NT2/D1 (cell line): ENCODE data around the gene GPS1.

ENCODE experiments used
- SUZ12 ChIP-seq: IDR thresholded peaks from 2 replicates; pipeline ENCODE4 v1.6.1; 2011; ENCODE audit not compliant: insufficient read length, insufficient read depth; ENCODE audit errors: extremely low read depth
- YY1 ChIP-seq: IDR thresholded peaks from 2 replicates; pipeline ENCODE4 v1.6.1; 2011; ENCODE audit not compliant: insufficient read length, insufficient read depth
- ZNF274 ChIP-seq: IDR thresholded peaks from 2 replicates; pipeline ENCODE4 v1.6.1; 2011; ENCODE audit warnings: mild to moderate bottlenecking, low read depth, low read length

- TF ChIP-seq YY1 (no peak), ZNF274 (no peak), SUZ12 (no peak)
Measured at GRCh38 chr17:82030470-82031302, 21.0 kb upstream of the GPS1 start.
